Mesothelial cell of epicardium (in vitro differentiated cells): ENCODE measurements around the gene STX3. TPM values are rescaled to one million over a fixed set of nuclear protein-coding genes. Genes with fewer than 3 reads are reported as not detected.
"Not testable (repeated sequence)": the region's sequence is repeated elsewhere in the genome, so short reads cannot be mapped to it uniquely, and the experiment has no call there.

Source experiments
- DNase-seq, 2 experiments: peaks; one replicate each; pipeline ENCODE4 v3.0.0; 2021; ENCODE audit warnings: low spot score in 2 of 2; ENCODE audit not compliant: unreplicated experiment in 2 of 2
- H3K27ac Mint-ChIP-seq: 2 replicates; pipeline ENCODE4 v1.8.0; 2021; ENCODE audit warnings: mixed read lengths
- H3K27me3 Mint-ChIP-seq: 2 replicates; pipeline ENCODE4 v1.8.0; 2021; ENCODE audit warnings: low read depth, mixed read lengths
- H3K36me3 Mint-ChIP-seq: 2 replicates; pipeline ENCODE4 v1.8.0; 2021; ENCODE audit warnings: mixed read lengths
- H3K4me1 Mint-ChIP-seq: 2 replicates; pipeline ENCODE4 v1.8.0; 2021; ENCODE audit warnings: mixed read lengths
- H3K4me3 Mint-ChIP-seq: 2 replicates; pipeline ENCODE4 v1.8.0; 2021; ENCODE audit warnings: mild to moderate bottlenecking, moderate library complexity, mixed read lengths
- H3K9me3 Mint-ChIP-seq: 2 replicates; pipeline ENCODE4 v1.8.0; 2021; ENCODE audit warnings: mixed read lengths
- total RNA-seq: library from RNA; stranded (reverse); gene quantifications from 3 replicates; pipeline ENCODE4 v1.2.1, GENCODE V29; 2021
- TF ChIP-seq, protein P1 (sequence below): fragments of 200-600 bp; sonication (generic); IDR thresholded peaks from one replicate; pipeline ENCODE4 v1.5.0; 2021; ENCODE audit warnings: antibody characterized with exemption; ENCODE audit not compliant: unreplicated experiment

Gene STX3
- total RNA-seq, 1 donor from 2014 or later = 24.2 TPM

DNA sequence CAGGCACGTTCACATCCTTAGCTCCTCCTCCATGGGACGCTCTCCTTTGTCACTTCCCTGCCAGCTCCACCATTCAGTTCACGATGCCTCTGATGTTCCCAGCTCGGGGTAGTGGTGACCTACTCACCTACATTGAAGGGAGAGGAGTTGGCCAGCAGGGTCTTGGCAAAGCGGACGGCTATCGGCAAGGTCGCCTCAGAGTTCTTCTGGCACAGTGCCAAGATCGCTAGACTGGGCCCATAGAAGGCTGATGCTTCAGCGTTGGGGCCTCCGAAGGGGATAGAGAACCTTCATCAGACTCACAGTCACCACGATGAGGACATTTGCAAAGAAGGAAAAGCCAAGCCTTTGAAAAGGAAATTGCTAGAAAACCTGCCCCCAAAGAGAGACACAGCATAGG is 87.1 kb downstream of the STX3 start:
- Mint-ChIP-seq H3K4me1 (no peaks in the 10 kb centered on the region), H3K27ac (no peak overlapping the region), H3K4me3 (no peak overlapping the region), H3K9me3 (no peaks in the 10 kb centered on the region), H3K27me3 (no peaks in the 10 kb centered on the region), H3K36me3 (no peaks in the 10 kb centered on the region)
- no peak for DNase-seq
- TF ChIP-seq, protein P1, sequence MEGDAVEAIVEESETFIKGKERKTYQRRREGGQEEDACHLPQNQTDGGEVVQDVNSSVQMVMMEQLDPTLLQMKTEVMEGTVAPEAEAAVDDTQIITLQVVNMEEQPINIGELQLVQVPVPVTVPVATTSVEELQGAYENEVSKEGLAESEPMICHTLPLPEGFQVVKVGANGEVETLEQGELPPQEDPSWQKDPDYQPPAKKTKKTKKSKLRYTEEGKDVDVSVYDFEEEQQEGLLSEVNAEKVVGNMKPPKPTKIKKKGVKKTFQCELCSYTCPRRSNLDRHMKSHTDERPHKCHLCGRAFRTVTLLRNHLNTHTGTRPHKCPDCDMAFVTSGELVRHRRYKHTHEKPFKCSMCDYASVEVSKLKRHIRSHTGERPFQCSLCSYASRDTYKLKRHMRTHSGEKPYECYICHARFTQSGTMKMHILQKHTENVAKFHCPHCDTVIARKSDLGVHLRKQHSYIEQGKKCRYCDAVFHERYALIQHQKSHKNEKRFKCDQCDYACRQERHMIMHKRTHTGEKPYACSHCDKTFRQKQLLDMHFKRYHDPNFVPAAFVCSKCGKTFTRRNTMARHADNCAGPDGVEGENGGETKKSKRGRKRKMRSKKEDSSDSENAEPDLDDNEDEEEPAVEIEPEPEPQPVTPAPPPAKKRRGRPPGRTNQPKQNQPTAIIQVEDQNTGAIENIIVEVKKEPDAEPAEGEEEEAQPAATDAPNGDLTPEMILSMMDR = no peak

DNA sequence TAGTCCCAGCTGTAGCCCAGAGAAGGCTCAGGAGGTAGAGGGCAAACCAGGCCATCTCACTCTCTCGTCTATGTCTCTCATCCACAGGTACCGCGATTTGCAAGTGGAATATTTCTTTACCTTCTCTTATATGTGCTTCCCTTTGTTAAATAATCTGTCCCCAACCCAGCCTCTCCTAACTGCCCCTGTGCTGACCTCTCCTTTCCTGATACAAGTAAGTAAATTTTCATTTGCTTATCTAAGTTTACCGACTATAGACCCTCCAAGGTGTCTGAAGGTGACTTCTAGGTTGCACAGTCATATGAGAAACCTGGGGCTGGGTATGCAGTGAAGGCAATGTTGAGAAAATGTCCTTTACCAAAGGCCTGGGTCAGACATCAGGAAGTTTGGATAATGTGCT is 90.2 kb downstream of the STX3 start, which contains the start of gene CBLIF:
CBLIF (minus strand) TSS at position 101 of the 400 bp plus-strand sequence; CDS start at position 55, 46 bp downstream.
- no peak for DNase-seq
- Mint-ChIP-seq H3K4me3 (no peak within 1 kb of the TSS), H3K27ac (no peak within 1 kb of the TSS), H3K27me3 (no peaks in the 10 kb centered on the region), H3K9me3 (no peaks in the 10 kb centered on the region), H3K36me3 (no peaks in the 10 kb centered on the region), H3K4me1 (no peaks in the 10 kb centered on the region)
- TF ChIP-seq, protein P1 = no peak

DNA sequence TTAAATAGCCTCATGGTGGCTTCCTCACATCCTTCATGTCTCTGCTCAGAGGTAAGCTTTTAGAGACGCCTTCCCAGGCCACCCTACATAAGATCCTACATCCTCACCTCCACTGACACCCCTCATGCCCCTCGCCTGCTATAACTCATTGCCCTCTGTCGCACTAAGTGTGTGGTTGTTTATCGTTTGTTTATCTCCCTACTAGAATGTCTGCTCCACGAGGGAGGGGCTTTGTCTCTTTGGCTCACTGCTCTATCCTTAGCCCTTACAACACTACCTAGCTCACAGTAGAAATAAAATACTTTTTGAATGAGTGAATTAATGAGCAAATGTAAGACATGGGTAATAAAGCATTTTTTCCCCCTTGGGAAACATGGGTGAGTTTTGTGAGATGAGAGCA is 91.4 kb downstream of the STX3 start:
- DNase-seq = no peak
- H3K36me3 Mint-ChIP-seq = no peaks in the 10 kb centered on the region
- TF ChIP-seq, protein P1 = no peak
- H3K9me3 Mint-ChIP-seq = peaks cover 3% of the 10 kb centered on the region
- H3K4me1 Mint-ChIP-seq = no peaks in the 10 kb centered on the region
- no peak overlapping the region for H3K4me3 Mint-ChIP-seq
- no peaks in the 10 kb centered on the region for H3K27me3 Mint-ChIP-seq
- no peak overlapping the region for H3K27ac Mint-ChIP-seq

DNA sequence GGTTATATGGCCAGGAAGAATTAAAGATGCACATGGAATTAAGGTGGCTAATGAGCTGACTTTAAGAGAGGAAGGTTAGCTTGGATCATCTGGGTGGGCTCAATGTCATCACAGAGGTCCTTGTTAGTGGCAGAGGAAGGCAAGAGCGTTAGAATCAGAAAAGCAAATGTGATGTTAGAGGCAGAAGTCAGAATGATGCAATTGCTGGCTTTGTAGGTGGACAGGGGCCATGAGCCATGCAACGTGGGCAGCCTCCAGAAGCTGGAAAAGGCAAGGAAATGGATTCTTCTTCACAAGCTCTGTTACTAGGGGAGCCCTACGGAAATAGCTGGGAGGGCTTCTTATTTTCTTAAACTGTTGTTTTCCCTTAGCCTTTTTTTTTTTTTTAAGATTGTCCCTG is 92.5 kb downstream of the STX3 start:
- H3K9me3 Mint-ChIP-seq = peaks cover 3% of the 10 kb centered on the region
- TF ChIP-seq, protein P1 = no peak
- H3K27ac Mint-ChIP-seq = no peak overlapping the region
- DNase-seq = no peak
- no peak overlapping the region for H3K4me3 Mint-ChIP-seq
- no peaks in the 10 kb centered on the region for H3K27me3 Mint-ChIP-seq
- H3K4me1 Mint-ChIP-seq = no peaks in the 10 kb centered on the region
- no peaks in the 10 kb centered on the region for H3K36me3 Mint-ChIP-seq

DNA sequence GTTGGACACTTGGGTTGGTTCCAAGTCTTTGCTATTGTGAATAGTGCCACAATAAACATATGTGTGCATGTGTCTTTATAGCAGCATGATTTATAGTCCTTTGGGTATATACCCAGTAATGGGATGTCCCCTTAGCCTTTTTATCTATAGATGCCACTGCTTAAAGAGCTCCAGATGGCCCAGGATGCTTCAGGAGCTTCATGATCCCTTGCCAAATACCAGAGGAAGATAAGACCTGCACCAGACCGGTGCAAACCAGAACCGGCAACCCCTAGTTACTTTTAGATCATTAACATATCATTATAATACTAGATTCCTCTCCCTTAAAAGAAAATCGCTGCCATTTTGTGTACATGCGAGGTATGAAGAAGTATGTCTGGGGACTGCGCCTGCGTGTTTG is 93.3 kb downstream of the STX3 start:
- H3K27ac Mint-ChIP-seq, H3K4me3 Mint-ChIP-seq, H3K4me1 Mint-ChIP-seq, DNase-seq, H3K9me3 Mint-ChIP-seq, H3K36me3 Mint-ChIP-seq, H3K27me3 Mint-ChIP-seq: not testable (repeated sequence)

DNA sequence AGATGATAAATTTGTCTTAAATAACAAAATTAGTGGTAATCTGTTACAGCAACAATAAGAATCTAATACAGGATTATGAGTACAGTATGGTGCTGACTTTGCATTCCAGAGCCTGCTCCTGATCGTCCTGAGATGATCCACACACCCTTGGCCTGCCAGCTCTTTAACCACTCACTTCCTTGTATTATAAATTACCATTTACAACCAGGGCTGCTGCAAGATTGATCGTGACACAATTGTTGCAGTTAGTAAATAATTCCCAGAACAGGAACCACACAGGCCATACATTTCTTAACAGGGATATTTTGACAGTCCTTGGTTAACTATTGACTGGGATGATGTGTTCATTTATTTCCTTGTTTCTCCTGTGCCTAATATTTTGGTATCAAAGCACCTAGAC is 94.0 kb downstream of the STX3 start:
- no peak overlapping the region for H3K4me3 Mint-ChIP-seq
- no peak overlapping the region for H3K27ac Mint-ChIP-seq
- no peak for DNase-seq
- H3K27me3 Mint-ChIP-seq = no peaks in the 10 kb centered on the region
- H3K36me3 Mint-ChIP-seq = no peaks in the 10 kb centered on the region
- H3K4me1 Mint-ChIP-seq = no peaks in the 10 kb centered on the region
- TF ChIP-seq, protein P1 = no peak
- H3K9me3 Mint-ChIP-seq = peaks cover 3% of the 10 kb centered on the region

DNA sequence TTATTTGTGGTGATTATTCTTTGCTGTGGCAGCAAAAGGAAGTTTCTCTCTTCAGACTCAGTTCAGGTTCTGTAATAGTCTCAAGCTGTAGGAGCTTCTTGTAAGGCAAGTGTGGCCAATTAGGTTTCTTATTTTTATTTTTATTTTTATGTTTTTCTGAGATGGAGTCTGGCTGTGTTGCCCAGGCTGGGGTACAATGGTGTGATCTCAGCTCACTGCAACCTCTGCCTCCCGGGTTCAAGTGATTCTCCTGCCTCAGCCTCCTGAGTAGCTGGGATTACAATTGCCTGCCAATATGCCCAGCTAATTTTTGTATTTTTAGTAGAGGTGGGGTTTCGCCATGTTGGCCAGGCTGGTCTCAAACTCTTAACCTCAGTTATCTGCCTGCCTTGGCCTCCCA is 94.4 kb downstream of the STX3 start:
- DNase-seq, H3K36me3 Mint-ChIP-seq, H3K9me3 Mint-ChIP-seq, H3K27me3 Mint-ChIP-seq, H3K4me1 Mint-ChIP-seq, H3K27ac Mint-ChIP-seq, H3K4me3 Mint-ChIP-seq: not testable (repeated sequence)

DNA sequence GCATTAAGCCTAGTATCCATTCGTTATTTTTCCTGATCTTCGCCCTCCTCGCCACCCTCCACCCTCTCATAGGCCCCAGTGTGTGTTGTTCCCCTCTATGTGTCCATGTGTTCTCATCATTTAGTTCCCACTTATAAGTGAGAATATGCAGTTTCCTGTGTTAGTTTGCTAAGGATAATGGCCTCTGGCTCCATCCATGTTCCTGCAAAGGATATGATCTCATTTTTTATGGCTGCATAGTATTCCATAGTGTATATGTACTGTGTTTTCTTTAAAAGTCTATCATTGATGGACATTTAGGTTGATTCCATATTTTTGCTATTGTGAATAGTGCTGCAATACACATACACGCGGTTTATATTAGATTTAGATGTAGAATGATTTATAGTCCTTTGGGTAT is 96.2 kb downstream of the STX3 start:
- not testable (repeated sequence) for H3K4me3 Mint-ChIP-seq, DNase-seq, H3K27ac Mint-ChIP-seq, H3K27me3 Mint-ChIP-seq, H3K4me1 Mint-ChIP-seq, H3K36me3 Mint-ChIP-seq, H3K9me3 Mint-ChIP-seq
